Activated CD8-positive, alpha-beta T cell treated with anti-CD3 and anti-CD28 coated beads for 36 hours (primary cell): ENCODE measurements around the gene FARP1. TPM values are rescaled to one million over a fixed set of nuclear protein-coding genes. Genes with fewer than 3 reads are reported as not detected.

Source experiments
- ATAC-seq: fragments of 200-7000 bp; cut with Tn5 transposase; one replicate; pipeline ENCODE4 v1.10.0; 2021; ENCODE audit warnings: mild to moderate bottlenecking, moderate library complexity
- CTCF ChIA-PET: fragments of 350-600 bp; sonication (Branson Sonifier 250); formaldehyde crosslinking; loops from one replicate; lab custom pipeline; 2021; ENCODE audit warnings: antibody characterized with exemption; lab: Charles Lee
- POLR2A ChIA-PET: fragments of 350-600 bp; sonication (Branson Sonifier 250); formaldehyde crosslinking; loops from one replicate; lab custom pipeline; 2021; ENCODE audit warnings: antibody characterized with exemption; lab: Charles Lee
- DNase-seq: peaks from one replicate; pipeline ENCODE4 v3.0.0-alpha.2; 2020
- H3K27ac Mint-ChIP-seq: one replicate; pipeline ENCODE4 v1.8.0; 2021; ENCODE audit warnings: mild to moderate bottlenecking, mixed read lengths
- H3K27me3 Mint-ChIP-seq: one replicate; pipeline ENCODE4 v1.8.0; 2021; ENCODE audit warnings: mixed read lengths
- H3K36me3 Mint-ChIP-seq: one replicate; pipeline ENCODE4 v1.8.0; 2021; ENCODE audit warnings: low read depth, mixed read lengths
- H3K4me1 Mint-ChIP-seq: one replicate; pipeline ENCODE4 v1.8.0; 2021; ENCODE audit warnings: low read depth, mixed read lengths
- H3K4me3 Mint-ChIP-seq: one replicate; pipeline ENCODE4 v1.8.0; 2021; ENCODE audit warnings: mild to moderate bottlenecking, moderate library complexity, mixed read lengths
- H3K9me3 Mint-ChIP-seq: one replicate; pipeline ENCODE4 v1.8.0; 2021; ENCODE audit warnings: mixed read lengths
- CTCF ChIP-seq: fragments of 200-600 bp; IDR thresholded peaks from one replicate; pipeline ENCODE4 v1.8.0; 2022; ENCODE audit warnings: antibody characterized with exemption, mild to moderate bottlenecking
- intact Hi-C: fragments of 100-400 bp; cut with micrococcal nuclease; formaldehyde crosslinking; loops from one replicate; pipeline ENCODE4 v1.10.0; 2022
- total RNA-seq, 2 experiments: library from RNA; stranded (reverse); gene quantifications; one replicate each; pipeline ENCODE4 v1.2.3, GENCODE V29; 2021

Gene FARP1
- total RNA-seq, 2 experiments from 2014 or later, result 0.27 to 0.43 TPM

DNA sequence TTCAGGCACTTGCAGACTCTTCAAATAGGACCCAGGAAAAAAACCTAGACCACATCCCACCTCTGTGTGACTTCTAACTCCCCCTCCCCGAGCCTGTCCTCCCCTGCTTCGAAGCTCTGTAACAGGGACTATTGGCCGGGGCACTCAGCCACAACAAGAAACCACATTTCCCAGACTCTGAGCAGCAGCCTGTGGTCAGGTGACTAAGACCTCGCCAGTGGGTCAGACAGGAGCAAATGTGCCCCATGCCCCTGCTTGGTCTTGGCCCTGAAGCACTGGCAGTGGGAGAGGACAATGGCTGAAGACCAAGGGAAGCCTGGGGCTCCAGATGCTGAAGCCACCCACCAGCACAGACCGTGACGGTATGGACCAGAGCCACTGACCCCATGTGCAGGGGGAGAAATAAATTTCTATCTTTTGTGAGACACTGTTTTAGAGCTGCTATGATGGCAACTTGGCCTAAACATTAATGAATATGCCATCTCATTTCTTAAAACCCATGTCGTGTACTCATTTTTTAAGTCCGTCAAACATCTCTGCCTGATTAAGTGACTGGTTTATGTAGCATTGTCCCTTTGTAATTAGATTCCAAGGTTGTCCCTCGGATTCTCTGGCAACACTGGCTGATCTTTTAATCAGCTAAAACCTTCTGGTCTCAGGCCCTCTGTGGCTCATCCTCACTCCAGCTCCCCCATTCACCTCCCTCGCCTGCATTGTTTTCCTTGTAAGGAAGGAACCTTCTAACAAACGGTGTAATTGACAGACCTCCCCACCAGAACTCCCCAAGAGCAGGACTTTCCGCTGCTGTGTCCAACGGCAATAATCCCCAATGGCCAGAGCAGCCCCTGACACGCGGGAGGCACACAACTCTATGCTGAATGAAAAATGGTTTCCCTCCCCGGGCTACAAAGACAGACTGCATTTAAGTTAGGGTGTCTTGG lies 335.6 kb downstream of the FARP1 start:
- CTCF ChIA-PET, result interaction anchor here (0.6 to 0.9 kb wide), 2 partner anchors 174 to 175 kb away, joined by 3 to 5 read pairs; no protein-coding TSS in a partner anchor
- no peak for ATAC-seq

DNA sequence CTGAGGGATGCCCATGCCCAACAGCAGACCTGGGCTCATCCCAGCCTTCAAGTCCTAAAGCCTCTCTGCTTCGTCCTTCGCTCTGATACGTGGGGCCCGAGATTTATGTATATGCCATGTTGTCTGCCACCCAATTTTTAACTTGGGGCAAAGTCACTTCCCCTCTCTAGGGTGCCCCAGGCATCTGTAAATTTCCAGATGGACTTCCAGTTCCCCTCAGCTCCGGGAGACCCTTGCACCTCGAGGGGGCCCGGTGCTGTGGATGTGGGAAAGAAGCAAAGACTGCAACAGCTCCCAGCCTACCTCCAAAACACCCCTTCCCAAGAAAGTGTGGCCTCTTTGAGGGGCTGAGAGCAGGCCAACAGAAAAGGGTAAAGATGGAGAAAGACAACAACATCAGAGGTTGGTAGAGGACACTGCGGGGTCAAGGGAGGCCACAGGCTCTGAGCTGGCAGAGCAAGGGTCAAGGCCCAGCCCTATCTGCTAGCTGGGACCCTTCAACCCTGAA lies 336.7 kb downstream of the FARP1 start:
- intact Hi-C loops, result loop anchor here (5.0 kb wide), 1 partner anchor 33 kb away; no protein-coding TSS in a partner anchor
- H3K27me3 Mint-ChIP-seq, result no peaks in the 10 kb centered on the region
- H3K9me3 Mint-ChIP-seq, result no peaks in the 10 kb centered on the region
- H3K4me3 Mint-ChIP-seq, result no peak overlapping the region
- POLR2A ChIA-PET, result interaction anchor here (0.9 kb wide), 1 partner anchor 24 kb away, joined by 3 read pairs; no protein-coding TSS in a partner anchor
- peaks cover 33% of the 10 kb centered on the region for H3K36me3 Mint-ChIP-seq
- no peak for ATAC-seq
- peaks cover 79% of the 10 kb centered on the region for H3K4me1 Mint-ChIP-seq
- DNase-seq, result no peak
- no peak for TF ChIP-seq CTCF
- CTCF ChIA-PET, result interaction anchor here (0.6 to 3.2 kb wide), 2 partner anchors 34 to 173 kb away, joined by 3 to 12 read pairs; no protein-coding TSS in a partner anchor
- no peak overlapping the region for H3K27ac Mint-ChIP-seq

More for the DNA sequence above, 335.6 kb downstream of the FARP1 start:
- POLR2A ChIA-PET, result no interaction called here
- intact Hi-C loops, result loop anchor here (5.0 kb wide), 1 partner anchor 34 kb away; no protein-coding TSS in a partner anchor
- TF ChIP-seq CTCF, result no peak
- Mint-ChIP-seq H3K27ac (peak overlapping the region; percentile 72), H3K27me3 (no peaks in the 10 kb centered on the region), H3K4me1 (peaks cover 75% of the 10 kb centered on the region), H3K36me3 (peaks cover 44% of the 10 kb centered on the region), H3K9me3 (no peaks in the 10 kb centered on the region), H3K4me3 (peak overlapping the region; percentile 5)
- peak; percentile 56 for DNase-seq

DNA sequence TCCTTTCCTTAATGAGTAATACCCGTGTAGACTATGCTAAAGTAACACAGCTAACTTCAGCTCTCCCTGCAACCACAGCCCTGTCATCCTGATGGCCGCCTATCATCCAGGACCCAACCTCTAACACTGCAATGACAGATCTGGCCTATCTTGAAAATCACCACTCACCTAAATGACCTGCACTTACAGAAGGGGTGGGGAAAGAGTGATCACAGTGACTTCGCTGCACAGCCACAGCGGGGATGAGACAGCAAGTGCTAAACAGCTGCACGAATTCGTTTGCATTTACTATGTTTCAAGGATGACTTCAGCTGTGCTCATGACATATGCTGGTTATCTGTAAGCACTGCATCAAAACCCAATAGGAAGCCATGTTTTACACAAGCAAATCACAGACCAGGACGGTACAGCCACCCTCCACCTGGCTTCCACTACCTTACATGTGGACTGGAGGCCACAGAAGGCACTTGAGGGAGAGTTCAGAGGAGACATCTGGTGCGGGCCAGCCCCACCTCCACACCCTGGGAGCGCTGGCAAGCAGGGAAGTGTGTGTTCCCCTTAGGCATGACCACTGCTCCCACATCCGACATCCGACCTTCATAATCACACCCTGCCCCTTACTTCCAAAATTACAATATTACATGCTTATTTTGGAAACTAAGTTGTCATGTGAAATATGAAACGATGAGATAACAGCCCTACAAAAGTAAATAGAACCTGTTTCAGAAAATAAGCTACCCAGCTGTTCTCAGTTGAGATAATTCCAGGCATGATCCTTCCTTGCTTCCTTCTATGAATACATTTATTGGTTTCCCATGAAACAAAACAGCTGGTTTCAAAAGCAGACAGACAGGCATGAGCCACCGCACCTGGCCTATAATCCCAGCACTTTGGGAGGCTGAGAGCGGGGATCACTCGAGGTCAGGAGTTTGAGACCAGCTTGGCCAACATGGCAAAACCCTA lies 338.3 kb downstream of the FARP1 start:
- Mint-ChIP-seq H3K4me1 (peaks cover 88% of the 10 kb centered on the region), H3K36me3 (peaks cover 28% of the 10 kb centered on the region), H3K27ac (peak overlapping the region; percentile 79), H3K9me3 (no peaks in the 10 kb centered on the region), H3K4me3 (no peak overlapping the region), H3K27me3 (no peaks in the 10 kb centered on the region)
- intact Hi-C loops, result no loop called here
- peak; percentile 73 for DNase-seq
- TF ChIP-seq CTCF, result no peak
- ChIA-PET CTCF (interaction anchor here (0.8 to 3.2 kb wide), 11 partner anchors 14 to 172 kb away, joined by 3 to 12 read pairs (median 7); no protein-coding TSS in a partner anchor), POLR2A (interaction anchor here (0.9 to 2.4 kb wide), 3 partner anchors 18 to 95 kb away, joined by 3 to 6 read pairs (median 4); no protein-coding TSS in a partner anchor)
- peak; percentile 41 for ATAC-seq

DNA sequence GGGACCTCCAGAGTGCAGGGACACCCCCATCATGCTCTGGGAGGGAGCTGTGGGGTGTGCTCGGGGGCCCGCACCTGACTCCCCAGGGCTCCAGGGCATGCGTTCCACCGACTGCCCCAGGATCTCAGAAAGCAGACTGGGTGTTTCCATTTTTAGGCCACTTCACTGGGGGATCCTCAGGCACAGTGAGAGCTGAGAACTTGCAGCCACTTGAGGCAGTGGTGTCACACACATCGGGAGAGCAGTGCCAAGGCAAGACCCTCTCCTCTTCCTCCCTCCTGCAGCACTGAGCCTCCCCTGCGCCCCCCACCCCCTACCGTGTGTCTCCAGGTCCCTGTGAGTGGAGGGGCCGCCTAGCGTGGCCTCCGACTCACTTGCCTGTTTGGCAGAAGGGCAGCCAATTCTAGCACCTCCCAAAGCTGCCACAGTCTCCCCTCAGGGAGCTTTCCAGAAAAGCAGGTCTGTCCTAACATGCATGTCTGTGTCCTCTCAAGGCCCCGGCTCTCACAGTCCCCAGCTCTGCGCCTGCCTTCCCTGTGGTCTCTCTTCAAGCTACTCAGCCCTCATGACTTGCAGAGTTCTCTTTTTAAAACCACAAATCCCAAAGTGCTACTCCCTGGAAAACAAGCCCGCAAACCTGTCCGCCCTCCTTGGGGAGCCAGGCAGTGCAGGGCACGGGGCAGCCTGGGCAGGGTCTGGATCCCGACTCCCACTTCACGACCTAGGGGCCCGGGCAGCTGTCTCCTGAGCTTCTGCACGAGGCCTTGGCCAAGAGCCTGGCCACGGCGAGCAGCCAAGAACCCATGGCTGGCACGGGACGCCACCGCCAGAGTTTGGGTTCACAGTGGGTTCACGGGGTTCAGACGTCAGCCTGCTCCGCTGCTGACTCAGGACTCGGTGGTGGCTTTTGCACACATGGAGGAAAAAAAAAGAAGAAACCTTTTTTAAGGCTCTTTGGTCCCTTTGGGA lies 339.9 kb downstream of the FARP1 start:
- H3K4me3 Mint-ChIP-seq, result no peak overlapping the region
- DNase-seq, result peak; percentile 60

More for the DNA sequence above, 339.9 kb downstream of the FARP1 start:
- Mint-ChIP-seq H3K4me1 (peaks cover 85% of the 10 kb centered on the region), H3K9me3 (no peaks in the 10 kb centered on the region), H3K27me3 (no peaks in the 10 kb centered on the region), H3K27ac (no peak overlapping the region), H3K36me3 (peaks cover 19% of the 10 kb centered on the region)
- intact Hi-C loops, result no loop called here
- POLR2A ChIA-PET, result interaction anchor here (0.6 to 2.4 kb wide), 5 partner anchors 22 to 820 kb away, joined by 3 to 6 read pairs (median 4); partner anchors contain the start of gene STK24
- peak; percentile 35 for ATAC-seq
- TF ChIP-seq CTCF, result no peak
- CTCF ChIA-PET, result interaction anchor here (0.7 to 4.4 kb wide), 17 partner anchors 12 to 190 kb away, joined by 3 to 20 read pairs (median 5); no protein-coding TSS in a partner anchor
